A204.1 (cell line): ENCODE measurements around the gene NRK.
"Not testable (repeated sequence)": the region's sequence is repeated elsewhere in the genome, so short reads cannot be mapped to it uniquely, and the experiment has no call there.

Experiments
- FAIRE-seq: peaks from 2 replicates; lab custom pipeline; 2012; peaks lifted over from hg19 to GRCh38; lab: Jason Lieb, UNC

NRK gene

GRCh38 chrX:105880491-105880890, 58.2 kb downstream of the NRK start:
- no peak for FAIRE-seq

GRCh38 chrX:105882581-105883275, 60.4 kb downstream of the NRK start:
- FAIRE-seq, result no peak

- no peak for FAIRE-seq
These were observed 72.4 kb downstream of the NRK start for GRCh38 chrX:105894721-105895120.

- no peak for FAIRE-seq
These were observed 87.2 kb downstream of the NRK start for GRCh38 chrX:105909576-105909975.

GRCh38 chrX:105910563-105911105, 88.3 kb downstream of the NRK start:
- no peak for FAIRE-seq

GRCh38 chrX:105945266-105945665, 122.9 kb downstream of the NRK start:
- FAIRE-seq, result no peak

- FAIRE-seq, result no peak
These were observed 147.1 kb downstream of the NRK start for GRCh38 chrX:105969487-105969886.

- FAIRE-seq, result no peak
These were observed 150.5 kb downstream of the NRK start for GRCh38 chrX:105972690-105973386.

GRCh38 chrX:105973387-105973739, 151.0 kb downstream of the NRK start:
- no peak for FAIRE-seq

- peak; percentile 92 for FAIRE-seq
These were observed 153.0 kb downstream of the NRK start for GRCh38 chrX:105975382-105975781.

GRCh38 chrX:105981772-105982485, 159.6 kb downstream of the NRK start:
- FAIRE-seq, result no peak

- not testable (repeated sequence) for FAIRE-seq
These were observed 166.1 kb downstream of the NRK start for GRCh38 chrX:105988487-105988886.

GRCh38 chrX:105999294-105999693, 177.0 kb downstream of the NRK start:
- no peak for FAIRE-seq

- no peak for FAIRE-seq
These were observed 177.9 kb downstream of the NRK start for GRCh38 chrX:106000203-106000602.

GRCh38 chrX:106000609-106001008, 178.3 kb downstream of the NRK start:
- FAIRE-seq, result not testable (repeated sequence)

- FAIRE-seq, result no peak
These were observed 183.3 kb downstream of the NRK start for GRCh38 chrX:106005684-106006083.

- FAIRE-seq, result no peak
These were observed 185.5 kb downstream of the NRK start for GRCh38 chrX:106007815-106008214.
